Thyroid gland (tissue), 4 donors: Measurements from ENCODE around the gene ITIH1.

Experiments
- POLR2A ChIP-seq, 2 donors: fragments of 450-650 bp; IDR thresholded peaks; one replicate each; pipeline ENCODE4 v1.6.1; 2017; ENCODE audit warnings: antibody characterized with exemption in 2 of 2, mild to moderate bottlenecking in 2 of 2, moderate library complexity in 1 of 2
- TF ChIP-seq, protein P1 (sequence below), 6 experiments: fragments of 200-600 bp in 3 of 6; fragments of 450-650 bp in 3 of 6; sonication (generic) in 3 of 6; IDR thresholded peaks; one replicate each; pipeline ENCODE4 v1.5.1; 2016 to 2019; ENCODE audit warnings: antibody characterized with exemption in 6 of 6, mild to moderate bottlenecking in 2 of 6, inconsistent platforms in 1 of 6, moderate library complexity in 1 of 6

DNA sequence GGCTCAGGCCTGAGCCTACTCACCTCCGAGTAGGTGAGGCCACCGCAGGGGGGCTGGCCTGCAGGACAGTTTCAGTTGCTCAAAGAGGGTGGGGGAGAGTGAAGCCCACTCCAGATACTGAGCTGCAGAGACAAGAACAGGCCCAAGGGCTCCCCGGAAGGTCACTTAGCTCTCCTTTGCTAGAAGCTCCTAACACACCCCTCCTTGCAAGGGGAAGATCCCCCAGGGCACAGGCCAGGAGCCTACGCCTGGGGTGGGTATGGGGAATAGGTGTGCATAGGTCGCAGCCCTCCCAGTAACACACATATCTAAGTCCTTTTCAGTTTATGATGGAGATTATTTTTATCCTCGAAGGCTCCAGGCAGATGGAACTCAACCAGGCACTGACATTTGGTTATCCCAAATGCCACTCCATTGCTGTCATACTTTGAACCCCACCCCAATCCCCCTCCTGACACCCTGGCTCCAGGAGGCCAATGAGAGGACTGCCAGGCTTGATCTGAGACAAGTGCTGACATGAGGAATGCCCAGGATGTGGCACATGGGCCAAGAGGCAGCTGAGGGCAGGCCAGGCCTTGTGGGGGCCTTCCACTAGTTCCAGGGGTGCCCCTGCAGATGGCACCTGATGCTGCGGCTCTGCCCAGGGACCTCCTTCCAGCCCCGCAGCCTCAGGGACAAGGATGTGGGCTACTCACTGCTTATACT, 58.5 kb downstream of the ITIH1 start:
- TF ChIP-seq, protein P1, sequence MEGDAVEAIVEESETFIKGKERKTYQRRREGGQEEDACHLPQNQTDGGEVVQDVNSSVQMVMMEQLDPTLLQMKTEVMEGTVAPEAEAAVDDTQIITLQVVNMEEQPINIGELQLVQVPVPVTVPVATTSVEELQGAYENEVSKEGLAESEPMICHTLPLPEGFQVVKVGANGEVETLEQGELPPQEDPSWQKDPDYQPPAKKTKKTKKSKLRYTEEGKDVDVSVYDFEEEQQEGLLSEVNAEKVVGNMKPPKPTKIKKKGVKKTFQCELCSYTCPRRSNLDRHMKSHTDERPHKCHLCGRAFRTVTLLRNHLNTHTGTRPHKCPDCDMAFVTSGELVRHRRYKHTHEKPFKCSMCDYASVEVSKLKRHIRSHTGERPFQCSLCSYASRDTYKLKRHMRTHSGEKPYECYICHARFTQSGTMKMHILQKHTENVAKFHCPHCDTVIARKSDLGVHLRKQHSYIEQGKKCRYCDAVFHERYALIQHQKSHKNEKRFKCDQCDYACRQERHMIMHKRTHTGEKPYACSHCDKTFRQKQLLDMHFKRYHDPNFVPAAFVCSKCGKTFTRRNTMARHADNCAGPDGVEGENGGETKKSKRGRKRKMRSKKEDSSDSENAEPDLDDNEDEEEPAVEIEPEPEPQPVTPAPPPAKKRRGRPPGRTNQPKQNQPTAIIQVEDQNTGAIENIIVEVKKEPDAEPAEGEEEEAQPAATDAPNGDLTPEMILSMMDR (IDR thresholded peaks at IDR 0.05), result no peak
- TF ChIP-seq POLR2A (IDR thresholded peaks at IDR 0.05), result no peak
